Motor neuron (in vitro differentiated cells): Measurements from ENCODE around the gene EIF5A2. TPM values are rescaled to one million over a fixed set of nuclear protein-coding genes. Genes with fewer than 3 reads are reported as not detected.

Source experiments
- ATAC-seq, 8 experiments: fragments of 200-7000 bp; cut with Tn5 transposase; replicated peaks in 6 of 8; 2 replicates each; pipeline ENCODE4 v1.8.0; 2021; ENCODE audit warnings: mild to moderate bottlenecking in 8 of 8, moderate library complexity in 8 of 8
- H3K27ac ChIP-seq, 2 donors: fragments of 250-450 bp; sonication (Bioruptor Pico); 2 replicates each; pipeline ENCODE4 v1.9.0; 2021; ENCODE audit warnings: antibody characterized with exemption in 2 of 2, mild to moderate bottlenecking in 2 of 2, moderate library complexity in 1 of 2
- H3K4me1 ChIP-seq, 2 donors: fragments of 250-450 bp; sonication (Bioruptor Pico); replicated peaks in 1 of 2; 2 replicates each; pipeline ENCODE4 v1.6.1; 2021; ENCODE audit warnings: antibody characterized with exemption in 2 of 2, mild to moderate bottlenecking in 2 of 2, moderate library complexity in 1 of 2
- H3K4me3 ChIP-seq, 5 donors: fragments of 250-450 bp; sonication (Bioruptor Pico); 2 replicates each; pipeline ENCODE4 v1.9.0; 2021; ENCODE audit warnings: antibody characterized with exemption in 5 of 5, mild to moderate bottlenecking in 5 of 5, moderate library complexity in 4 of 5
- WGBS, 10 experiments: fragments of 450-650 bp; shearing (Covaris generic); methylation state at CpG; one replicate each; pipeline ENCODE4 v1.0.0; 2022; 5-methylcytosine and 5-hydroxymethylcytosine counted together
- in situ Hi-C, 9 experiments: fragments of 400-800 bp; cut with MboI; loops; one replicate each; pipeline ENCODE4 v1.15.0; 2021; ENCODE audit warnings: low sequenced_read_pairs in 9 of 9, low pct_unique_long_range_greater_than_20kb in 2 of 9; ENCODE audit not compliant: unreplicated experiment in 9 of 9
- total RNA-seq, 8 experiments: library from RNA; unstranded; fragments of 300-600 nt; gene quantifications; 2 replicates each; pipeline versions ENCODE4 v1.2.3 to v1.2.4, GENCODE V29; 2022

Gene EIF5A2
- total RNA-seq, 8 experiments from 2014 or later, result 1.1 to 7.5 (median 3.7) TPM

GRCh38 chr3:170864525-170865208, 43.8 kb downstream of the EIF5A2 start:
- 70 to 100% (median 87%) methylated on average over 2 to 6 of the region's 6 CpGs; no CpG with 5 or more reads in 1 of the 10 experiments for WGBS, 10 experiments
- in situ Hi-C loops, result no loop called here
- ATAC-seq, result peak in 3 of 8 experiments; percentile 16 to 57 (median 55)
- Histone ChIP-seq H3K27ac (no peak overlapping the region), H3K4me1 (peaks cover 6 to 11% of the 10 kb centered on the region in 2 donors), H3K4me3 (no peak overlapping the region)

- H3K27ac ChIP-seq, result no peak overlapping the region
- in situ Hi-C loops, result no loop called here
- peak in 2 of 8 experiments; percentile 2 to 6 for ATAC-seq
- WGBS, 10 experiments, result 33 to 96% (median 83%) methylated on average over 1 to 4 of the region's 4 CpGs
- H3K4me3 ChIP-seq, result no peak overlapping the region
- H3K4me1 ChIP-seq, result peaks cover 5 to 9% of the 10 kb centered on the region in 2 donors
Measured at GRCh38 chr3:170863816-170864215, 44.6 kb downstream of the EIF5A2 start.

- Histone ChIP-seq H3K27ac (no peak overlapping the region), H3K4me3 (no peak overlapping the region), H3K4me1 (no peaks in the 10 kb centered on the region)
- in situ Hi-C loops, result no loop called here
- 31 to 100% (median 85%) methylated on average over 2 to 10 of the region's 10 CpGs for WGBS, 10 experiments
- peak in 2 of 8 experiments; percentile 16 to 23 for ATAC-seq
Measured at GRCh38 chr3:170862618-170863374, 45.6 kb downstream of the EIF5A2 start.

GRCh38 chr3:170858599-170858998, 49.8 kb downstream of the EIF5A2 start:
- ATAC-seq, result no peak
- Histone ChIP-seq H3K4me1 (no peaks in the 10 kb centered on the region), H3K27ac (no peak overlapping the region), H3K4me3 (no peak overlapping the region)
- 50 to 100% (median 80%) methylated on average over 1 to 5 of the region's 5 CpGs; no CpG with 5 or more reads in 3 of the 10 experiments for WGBS, 10 experiments
- in situ Hi-C loops, result no loop called here

- WGBS, 10 experiments, result 52 to 95% (median 59%) methylated on average over 2 to 4 of the region's 4 CpGs; no CpG with 5 or more reads in 3 of the 10 experiments
- no peak overlapping the region for H3K27ac ChIP-seq
- H3K4me3 ChIP-seq, result no peak overlapping the region
- peak in 3 of 8 experiments; percentile 47 to 70 (median 54) for ATAC-seq
- in situ Hi-C loops, result no loop called here
- no peaks in the 10 kb centered on the region for H3K4me1 ChIP-seq
Measured at GRCh38 chr3:170852324-170852723, 56.1 kb downstream of the EIF5A2 start.

GRCh38 chr3:170848292-170848917, 60.0 kb downstream of the EIF5A2 start:
- Histone ChIP-seq H3K4me3 (no peak overlapping the region), H3K4me1 (no peaks in the 10 kb centered on the region), H3K27ac (no peak overlapping the region)
- WGBS, 10 experiments, result 83 to 100% (median 90%) methylated on average over 1 to 2 of the region's 2 CpGs; no CpG with 5 or more reads in 5 of the 10 experiments
- in situ Hi-C loops, result no loop called here
- ATAC-seq, result no peak

- Histone ChIP-seq H3K4me1 (no peaks in the 10 kb centered on the region), H3K4me3 (no peak overlapping the region), H3K27ac (no peak overlapping the region)
- in situ Hi-C loops, result no loop called here
- no peak for ATAC-seq
Measured at GRCh38 chr3:170844377-170844776, 64.1 kb downstream of the EIF5A2 start.

- Histone ChIP-seq H3K4me3 (no peak overlapping the region), H3K27ac (no peak overlapping the region), H3K4me1 (no peaks in the 10 kb centered on the region)
- 61 to 100% (median 73%) methylated on average over 1 to 2 of the region's 2 CpGs; no CpG with 5 or more reads in 2 of the 10 experiments for WGBS, 10 experiments
- in situ Hi-C loops, result no loop called here
- ATAC-seq, result no peak
Measured at GRCh38 chr3:170840291-170840859, 68.1 kb downstream of the EIF5A2 start.

- in situ Hi-C loops, result no loop called here
- H3K27ac ChIP-seq, result no peak overlapping the region
- 79 to 100% (median 89%) methylated on average over 1 to 3 of the region's 3 CpGs; no CpG with 5 or more reads in 2 of the 10 experiments for WGBS, 10 experiments
- no peak overlapping the region for H3K4me3 ChIP-seq
- no peaks in the 10 kb centered on the region for H3K4me1 ChIP-seq
- no peak for ATAC-seq
Measured at GRCh38 chr3:170839518-170840100, 68.8 kb downstream of the EIF5A2 start.

Other genes starting within 250 kb of the EIF5A2 start
- gene RPL22L1, start 38.4 kb downstream of the EIF5A2 start, total RNA-seq, result 100 to 1,000 TPM in 4 of 8 experiments, 10 to 100 TPM in 4; 32.7 to 371 (median 79.2) TPM
- under 1 TPM in 1 of 8 experiments, not detected in 7; 0.17 TPM for gene SLC2A2, start 118.1 kb upstream of the EIF5A2 start, total RNA-seq